ENCODE measurements around the gene AK5.

The AK5 gene

DNA sequence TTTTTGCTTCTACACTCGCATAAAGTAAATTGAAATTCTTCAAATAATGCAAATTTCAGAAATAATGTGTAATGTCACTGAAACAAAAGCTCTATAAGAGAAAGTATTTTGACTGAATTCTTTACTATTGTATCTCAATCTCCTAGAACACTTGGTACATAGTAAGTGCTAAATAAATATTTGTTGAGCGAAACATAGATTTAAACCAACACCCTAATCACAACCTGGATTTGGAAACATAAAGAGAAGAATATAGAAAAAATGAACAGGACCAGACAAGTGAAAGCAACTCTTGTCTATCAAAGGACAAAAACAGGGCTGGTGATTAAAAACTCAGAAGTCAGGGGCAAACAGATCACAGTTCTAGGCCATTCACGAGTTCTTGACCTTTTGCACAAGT is 74.3 kb downstream of the AK5 start:
- TF ChIP-seq, protein P1, sequence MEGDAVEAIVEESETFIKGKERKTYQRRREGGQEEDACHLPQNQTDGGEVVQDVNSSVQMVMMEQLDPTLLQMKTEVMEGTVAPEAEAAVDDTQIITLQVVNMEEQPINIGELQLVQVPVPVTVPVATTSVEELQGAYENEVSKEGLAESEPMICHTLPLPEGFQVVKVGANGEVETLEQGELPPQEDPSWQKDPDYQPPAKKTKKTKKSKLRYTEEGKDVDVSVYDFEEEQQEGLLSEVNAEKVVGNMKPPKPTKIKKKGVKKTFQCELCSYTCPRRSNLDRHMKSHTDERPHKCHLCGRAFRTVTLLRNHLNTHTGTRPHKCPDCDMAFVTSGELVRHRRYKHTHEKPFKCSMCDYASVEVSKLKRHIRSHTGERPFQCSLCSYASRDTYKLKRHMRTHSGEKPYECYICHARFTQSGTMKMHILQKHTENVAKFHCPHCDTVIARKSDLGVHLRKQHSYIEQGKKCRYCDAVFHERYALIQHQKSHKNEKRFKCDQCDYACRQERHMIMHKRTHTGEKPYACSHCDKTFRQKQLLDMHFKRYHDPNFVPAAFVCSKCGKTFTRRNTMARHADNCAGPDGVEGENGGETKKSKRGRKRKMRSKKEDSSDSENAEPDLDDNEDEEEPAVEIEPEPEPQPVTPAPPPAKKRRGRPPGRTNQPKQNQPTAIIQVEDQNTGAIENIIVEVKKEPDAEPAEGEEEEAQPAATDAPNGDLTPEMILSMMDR (IDR thresholded peaks at IDR 0.05) = no peak

DNA sequence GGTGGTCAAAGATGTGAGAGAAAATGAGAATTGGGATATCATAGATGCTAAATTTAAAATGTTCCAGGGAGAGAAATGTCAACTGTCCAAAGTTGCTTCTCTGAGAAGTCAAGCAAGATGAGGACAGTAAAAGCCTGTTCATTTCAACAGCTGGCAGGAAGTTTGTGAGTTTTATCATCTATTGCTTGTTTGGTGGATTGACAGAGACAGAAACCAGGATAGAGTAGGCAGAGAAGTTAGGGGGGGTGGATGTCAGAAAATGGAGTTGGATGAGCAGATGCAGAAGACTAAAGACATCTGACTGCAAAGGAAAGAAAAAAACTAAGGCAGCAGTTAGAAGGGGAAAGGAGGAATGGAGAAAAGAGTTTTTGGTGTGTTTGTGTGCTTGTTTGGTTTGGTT is 78.4 kb downstream of the AK5 start:
- TF ChIP-seq, protein P1 (IDR thresholded peaks at IDR 0.05) = no peak

DNA sequence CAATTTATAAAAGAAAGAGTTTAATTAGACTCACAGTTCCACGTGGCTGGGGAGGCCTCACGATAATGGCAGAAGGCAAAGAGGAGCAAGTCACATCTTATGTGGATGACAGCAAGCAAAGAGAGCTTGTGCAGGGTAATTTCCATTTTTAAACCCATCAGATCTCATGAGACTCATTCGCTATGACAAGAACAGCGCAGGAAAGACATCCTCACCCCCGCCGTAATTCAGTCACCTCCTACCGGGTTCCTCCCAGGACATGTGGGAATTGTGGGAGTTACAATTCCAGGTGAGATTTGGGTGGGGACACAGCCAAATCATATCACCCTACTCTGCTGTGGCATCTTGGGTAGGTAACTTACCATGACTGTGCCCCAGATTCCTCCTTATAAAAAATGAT is 79.8 kb downstream of the AK5 start:
- TF ChIP-seq, protein P1 (IDR thresholded peaks at IDR 0.05) = no peak

DNA sequence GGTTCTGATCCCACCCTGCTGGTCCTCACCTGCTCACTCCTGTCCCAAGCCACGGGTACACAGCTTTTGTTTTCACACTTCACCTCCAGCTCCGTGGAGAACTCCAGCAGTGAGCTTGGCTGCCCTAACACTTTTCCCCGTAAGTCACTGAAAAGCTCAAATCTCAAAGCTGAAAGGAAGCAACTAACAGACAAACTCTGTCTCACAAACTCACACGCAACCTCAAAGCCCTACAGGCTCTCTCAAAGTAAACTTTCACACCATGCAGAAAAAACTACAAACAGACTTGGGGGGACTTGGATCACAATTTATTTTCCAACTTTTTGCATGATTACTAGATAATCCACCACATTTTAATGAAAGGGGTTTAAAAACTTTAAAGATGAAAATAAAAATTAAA is 88.3 kb downstream of the AK5 start:
- TF ChIP-seq, protein P1 (IDR thresholded peaks at IDR 0.05) = no peak

DNA sequence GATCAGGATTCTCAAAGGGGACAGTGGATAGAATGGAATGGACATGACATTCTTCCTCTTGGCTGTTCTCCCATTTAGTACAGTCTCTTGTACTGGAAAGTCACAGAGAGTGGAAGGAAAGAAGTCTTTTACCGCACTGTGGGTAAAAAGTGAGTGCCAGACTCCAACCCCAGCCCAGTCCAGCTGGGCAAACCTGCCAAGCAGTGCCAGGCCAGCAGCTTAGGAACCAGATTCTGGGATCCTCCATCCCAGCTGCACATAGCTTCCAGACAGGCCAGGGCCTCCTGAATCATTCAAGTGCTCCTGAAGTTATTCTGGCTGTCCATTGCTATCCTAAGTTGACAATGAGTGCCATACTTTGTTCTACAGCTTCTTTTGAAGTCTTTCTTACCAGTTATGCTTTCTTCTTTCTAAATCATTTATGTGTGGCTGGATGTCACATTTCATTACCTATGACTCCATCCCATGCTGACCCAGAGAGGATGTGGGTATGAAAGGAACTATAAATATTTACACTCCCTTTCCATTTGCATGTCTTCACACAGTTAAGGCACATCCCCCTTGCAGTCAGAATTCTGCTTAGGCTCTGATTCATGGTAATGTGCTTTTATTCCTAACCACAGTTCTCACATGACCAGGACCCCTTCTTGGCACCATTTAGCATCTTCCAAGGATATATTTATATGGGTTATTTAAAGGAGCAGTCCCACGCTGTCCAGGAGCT is 88.9 kb downstream of the AK5 start:
- TF ChIP-seq, protein P1 (IDR thresholded peaks at IDR 0.05) = no peak

DNA sequence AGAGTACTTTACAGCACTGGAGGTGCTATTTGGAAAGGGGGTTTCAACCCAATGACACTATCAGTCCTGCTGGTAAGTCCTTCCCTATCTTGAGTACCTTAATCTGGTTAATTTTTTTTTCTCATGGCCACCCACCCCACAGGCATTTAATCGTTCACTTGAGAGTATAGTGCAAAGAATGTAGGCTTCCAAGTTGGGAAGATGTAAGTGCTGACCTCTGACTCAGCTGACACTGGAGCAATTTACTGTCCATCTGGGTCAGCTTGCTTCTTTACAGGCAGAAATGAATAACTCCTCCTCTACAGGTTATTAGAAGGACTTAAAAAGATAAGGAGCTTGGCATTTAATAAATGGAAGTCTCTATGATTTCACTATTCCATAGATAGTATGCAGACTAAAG is 89.6 kb downstream of the AK5 start:
- TF ChIP-seq, protein P1 (IDR thresholded peaks at IDR 0.05) = no peak

DNA sequence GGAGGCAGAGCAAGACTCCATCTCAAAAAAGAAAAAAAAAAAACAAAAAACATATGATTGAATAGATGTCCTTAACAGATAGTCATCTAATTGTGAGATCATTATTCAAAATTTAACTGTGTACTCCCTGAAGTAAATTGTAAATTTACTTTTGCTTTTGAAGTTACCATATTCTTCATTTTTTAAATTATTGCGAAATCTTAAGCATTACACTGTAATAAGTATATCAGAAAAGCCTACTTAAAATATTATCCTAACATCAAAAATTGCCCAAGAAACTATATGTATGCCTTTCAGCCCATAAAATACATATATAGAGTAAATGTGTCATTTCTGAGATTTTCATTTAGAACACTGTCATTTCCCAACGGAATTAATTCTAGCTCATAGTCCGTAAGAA is 91.9 kb downstream of the AK5 start:
- TF ChIP-seq, protein P1 (IDR thresholded peaks at IDR 0.05) = no peak

DNA sequence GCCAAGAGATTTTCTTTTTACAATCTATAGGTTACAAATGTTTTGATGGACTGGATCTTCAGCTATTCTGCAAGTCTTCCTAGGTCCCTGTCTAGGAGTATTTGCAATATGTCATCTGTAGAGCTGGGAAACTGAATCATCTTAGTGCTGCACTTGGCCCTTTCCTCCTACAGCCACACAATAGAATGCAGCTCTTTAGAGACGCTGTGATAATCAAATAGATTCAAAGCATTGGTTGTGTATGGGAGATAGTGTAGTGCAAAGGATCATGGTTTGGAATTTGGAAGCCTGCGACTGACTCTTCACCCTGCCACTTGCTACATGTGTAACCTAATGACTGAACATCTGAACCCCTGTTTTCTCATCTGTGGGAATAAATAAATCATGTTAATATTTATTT is 93.7 kb downstream of the AK5 start:
- TF ChIP-seq, protein P1 (IDR thresholded peaks at IDR 0.05) = no peak
